IMR-90 (cell line): ENCODE measurements around the gene HIF1AN. TPM values are rescaled to one million over a fixed set of nuclear protein-coding genes. Genes with fewer than 3 reads are reported as not detected.
"Not testable (repeated sequence)": the region's sequence is repeated elsewhere in the genome, so short reads cannot be mapped to it uniquely, and the experiment has no call there.

ENCODE experiments used
- ATAC-seq: fragments of 200-7000 bp; cut with Tn5 transposase; 2 replicates; pipeline ENCODE4 v1.9.1; 2020; ENCODE audit warnings: low read depth, mild to moderate bottlenecking, moderate library complexity
- BruUV-seq: library from RNA; stranded (reverse); fragments of 400-500 nt; replicated peaks from 2 replicates; lab custom pipeline; 2021; lab: Mats Ljungman, UMichigan
- CTCF ChIA-PET: fragments of 300-600 bp; formaldehyde crosslinking; extraction: SDS; loops from one replicate; lab custom pipeline; 2021; ENCODE audit warnings: antibody characterized with exemption; lab: Yijun Ruan, JAX
- POLR2A ChIA-PET: fragments of 300-600 bp; sonication (Branson Sonifier 250); formaldehyde crosslinking; loops from one replicate; lab custom pipeline; 2022; ENCODE audit warnings: antibody characterized with exemption; ENCODE audit not compliant: unreplicated experiment; lab: Charles Lee
- DNase-seq: peaks from one replicate; pipeline ENCODE4 v3.0.0; 2013
- H2AFZ ChIP-seq: replicated peaks from 2 replicates; pipeline ENCODE3; 2013; ENCODE audit warnings: low read length, mild to moderate bottlenecking; ENCODE audit not compliant: poor library complexity
- H2AK5ac ChIP-seq: 2 replicates; pipeline ENCODE4 v1.6.1; 2013; ENCODE audit warnings: low read depth, low read length, inconsistent platforms
- H2AK9ac ChIP-seq: replicated peaks from 2 replicates; pipeline ENCODE3; 2013; ENCODE audit warnings: mild to moderate bottlenecking, low read depth, low read length, moderate library complexity; ENCODE audit not compliant: poor library complexity
- H2BK120ac ChIP-seq: 2 replicates; pipeline ENCODE4 v1.6.1; 2013; ENCODE audit warnings: low read depth, low read length, inconsistent platforms
- H2BK15ac ChIP-seq: 3 replicates; pipeline ENCODE4 v1.6.1; 2013; ENCODE audit warnings: low read depth, low read length, inconsistent platforms
- H2BK20ac ChIP-seq: 2 replicates; pipeline ENCODE4 v1.6.1; 2013; ENCODE audit warnings: low read depth, mild to moderate bottlenecking, inconsistent platforms, low read length, moderate library complexity
- H2BK5ac ChIP-seq: 2 replicates; pipeline ENCODE4 v1.6.1; 2013; ENCODE audit warnings: mild to moderate bottlenecking, low read depth, low read length, inconsistent platforms; ENCODE audit not compliant: poor library complexity, severe bottlenecking
- H3K14ac ChIP-seq: replicated peaks from 2 replicates; pipeline ENCODE4 v1.6.1; 2013; ENCODE audit warnings: low read depth, low read length, inconsistent platforms
- H3K18ac ChIP-seq: 2 replicates; pipeline ENCODE4 v1.6.1; 2013; ENCODE audit warnings: low read depth, low read length, control low read depth
- H3K23ac ChIP-seq: 2 replicates; pipeline ENCODE4 v1.6.1; 2013; ENCODE audit warnings: low read depth, low read length, inconsistent platforms
- H3K27ac ChIP-seq: 2 replicates; pipeline ENCODE4 v1.5.1; 2013; ENCODE audit warnings: mild to moderate bottlenecking, control low read depth, low read length; ENCODE audit not compliant: insufficient read depth
- H3K27me3 ChIP-seq: 2 replicates; pipeline ENCODE4 v1.6.1; 2013; ENCODE audit warnings: low read length; ENCODE audit not compliant: control insufficient read depth, insufficient read depth
- H3K36me3 ChIP-seq: 2 replicates; pipeline ENCODE4 v1.6.1; 2013; ENCODE audit warnings: low read length, mixed read lengths; ENCODE audit not compliant: control insufficient read depth, insufficient read depth
- H3K4ac ChIP-seq: 2 replicates; pipeline ENCODE4 v1.6.1; 2013; ENCODE audit warnings: low read depth, low read length, inconsistent platforms
- H3K4me1 ChIP-seq: 2 replicates; pipeline ENCODE4 v1.6.1; 2013; ENCODE audit warnings: low read length, mixed read lengths; ENCODE audit not compliant: control insufficient read depth, insufficient read depth
- H3K4me2 ChIP-seq: 2 replicates; pipeline ENCODE4 v1.6.1; 2013; ENCODE audit warnings: low read depth, mild to moderate bottlenecking, control low read depth, low read length, moderate library complexity
- H3K4me3 ChIP-seq: 2 replicates; pipeline ENCODE4 v1.5.1; 2013; ENCODE audit warnings: low read depth, mild to moderate bottlenecking, control low read depth, low read length, moderate library complexity; ENCODE audit not compliant: insufficient read depth
- H3K56ac ChIP-seq: 2 replicates; pipeline ENCODE4 v1.6.1; 2013; ENCODE audit warnings: low read length, inconsistent platforms; ENCODE audit not compliant: insufficient read depth; ENCODE audit errors: extremely low read depth
- H3K79me1 ChIP-seq, 2 experiments: 2 replicates each; pipeline ENCODE4 v1.6.1; 2013; ENCODE audit warnings: low read length in 2 of 2, inconsistent platforms in 1 of 2, low read depth in 1 of 2
- H3K9ac ChIP-seq: 2 replicates; pipeline ENCODE4 v1.6.1; 2013; ENCODE audit warnings: low read depth, low read length, control low read depth
- H3K9me1 ChIP-seq: 2 replicates; pipeline ENCODE4 v1.6.1; 2013; ENCODE audit warnings: low read length, inconsistent platforms; ENCODE audit not compliant: insufficient read depth
- H3K9me3 ChIP-seq: 2 replicates; pipeline ENCODE4 v1.6.1; 2013; ENCODE audit warnings: low read length; ENCODE audit not compliant: control insufficient read depth, insufficient read depth
- H4K20me1 ChIP-seq: 2 replicates; pipeline ENCODE4 v1.6.1; 2013; ENCODE audit warnings: low read length, inconsistent platforms; ENCODE audit not compliant: insufficient read depth
- H4K5ac ChIP-seq: 2 replicates; pipeline ENCODE4 v1.6.1; 2013; ENCODE audit warnings: mild to moderate bottlenecking, low read depth, low read length, control low read depth
- H4K8ac ChIP-seq, 2 experiments: 2 replicates each; pipeline ENCODE4 v1.6.1; 2013; ENCODE audit warnings: low read depth in 2 of 2, low read length in 2 of 2, control low read depth in 1 of 2, inconsistent platforms in 1 of 2
- H4K91ac ChIP-seq: 2 replicates; pipeline ENCODE4 v1.6.1; 2013; ENCODE audit warnings: low read depth, low read length, inconsistent platforms; ENCODE audit not compliant: insufficient read depth
- WGBS, 2 experiments: methylation state at CpG; one replicate each; pipeline versions ENCODE4 v1.1.5 to v1.1.7; 2013; ENCODE audit warnings: missing lambda C conversion rate in 2 of 2; ENCODE audit not compliant: insufficient read length in 1 of 2; ENCODE audit errors: extremely low coverage in 2 of 2; 5-methylcytosine and 5-hydroxymethylcytosine counted together
- dilution Hi-C: fragments of 300-500 bp; cut with HindIII; formaldehyde crosslinking; loops from one replicate; pipeline ENCODE4 v1.14.3; 2018; ENCODE audit warnings: low sequenced_read_pairs; ENCODE audit not compliant: unreplicated experiment
- in situ Hi-C: fragments of 300-500 bp; cut with MboI; formaldehyde crosslinking; loops from 3 replicates; pipeline ENCODE4 v1.14.3; 2019; ENCODE audit warnings: low sequenced_read_pairs, inconsistent platforms, mixed read lengths
- intact Hi-C: fragments of 100-400 bp; cut with micrococcal nuclease; formaldehyde crosslinking; loops from 2 replicates; pipeline ENCODE4 v1.10.0; 2022
- polyA plus RNA-seq, 3 experiments: library from polyadenylated mRNA; depleted of rRNA; stranded (reverse); fragments of >200 nt; gene quantifications; 2 replicates each; pipeline ENCODE4 v1.2.3, GENCODE V29; 2012; ENCODE audit warnings: low replicate concordance in 1 of 3
- total RNA-seq: library from RNA; depleted of rRNA; stranded (reverse); fragments of >200 nt; gene quantifications from 2 replicates; pipeline ENCODE4 v1.2.3, GENCODE V29; 2012

Gene HIF1AN
- total and polyA plus RNA-seq, 2 of the 4 experiments (the other 2 are of a cell fraction): 10.2 to 10.3 TPM

GRCh38 chr10:100575146-100575545 lies 39.4 kb downstream of the HIF1AN start:
- H2BK120ac ChIP-seq, H2AK9ac ChIP-seq, H3K9me3 ChIP-seq, H4K91ac ChIP-seq, BruUV-seq, ATAC-seq, H2AK5ac ChIP-seq, H3K9ac ChIP-seq, intact Hi-C loops, H2BK15ac ChIP-seq, H3K4me3 ChIP-seq, H2BK20ac ChIP-seq, H3K18ac ChIP-seq, H3K56ac ChIP-seq, H2BK5ac ChIP-seq, H4K5ac ChIP-seq, DNase-seq, H3K27ac ChIP-seq, H3K79me1 ChIP-seq, H3K14ac ChIP-seq, in situ Hi-C loops, H4K8ac ChIP-seq, H3K4me1 ChIP-seq, H4K20me1 ChIP-seq, H3K4me2 ChIP-seq, H3K9me1 ChIP-seq, H3K36me3 ChIP-seq, H2AFZ ChIP-seq, H3K23ac ChIP-seq, CTCF ChIA-PET, dilution Hi-C loops, H3K4ac ChIP-seq, POLR2A ChIA-PET: not testable (repeated sequence)
- H3K27me3 ChIP-seq: peaks cover 48% of the 10 kb centered on the region
- WGBS, 2 experiments: no CpG with 5 or more reads among the region's 7 CpGs
